HG03571 (cell line): ENCODE measurements around the gene TPP2.

Experiments
- ATAC-seq: cut with Tn5 transposase; IDR thresholded peaks from one replicate; pipeline ENCODE4 v1.9.1; 2021; ENCODE audit not compliant: unreplicated experiment

The TPP2 gene

DNA sequence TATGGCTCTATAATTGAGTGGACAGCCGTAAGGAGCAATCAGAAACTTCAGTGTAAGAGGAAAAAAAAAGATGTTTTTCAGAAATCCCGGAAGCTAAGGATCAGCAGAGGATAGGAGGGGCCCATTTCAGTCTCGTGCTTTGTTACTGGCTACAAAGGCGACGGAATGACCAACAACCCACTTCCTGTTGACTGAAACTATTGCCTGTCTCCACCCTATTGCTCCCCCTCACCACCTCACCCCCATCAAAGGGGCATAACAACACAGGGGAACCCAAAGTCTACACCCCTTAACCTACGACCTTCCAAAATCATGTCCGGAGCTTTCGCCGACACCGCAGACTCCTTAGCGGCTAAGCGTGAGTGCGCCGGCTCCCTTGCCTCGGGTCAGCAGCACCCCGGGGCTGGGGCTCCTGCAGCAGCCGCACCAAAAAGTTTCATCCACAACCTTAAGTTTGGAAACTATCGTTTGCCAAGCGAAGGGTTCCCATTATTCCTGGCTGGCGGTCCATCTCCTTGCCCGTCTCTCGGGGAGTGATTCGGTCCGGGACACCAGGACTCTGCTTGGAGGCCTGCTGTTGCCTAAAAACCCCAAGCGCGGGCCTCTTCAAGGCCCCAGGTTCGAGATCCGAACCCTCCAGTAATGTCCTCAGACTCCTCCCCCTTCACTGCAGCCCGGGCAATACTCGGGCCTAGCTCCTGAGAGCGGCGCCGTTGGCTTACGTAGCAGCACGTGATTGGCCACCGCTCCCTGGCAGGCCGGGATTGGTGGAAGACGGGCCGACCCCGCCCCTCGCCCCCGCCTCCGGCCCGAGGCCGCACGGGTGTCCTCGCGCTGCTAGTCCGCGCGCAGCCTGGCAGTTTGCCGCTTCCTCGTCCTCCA lies at the start of gene TPP2:
TPP2 (plus strand) TSS at position 840 of the 882 bp plus-strand sequence. CDS start 53 bp downstream, outside the sequence.
- peak; percentile 77 for ATAC-seq

DNA sequence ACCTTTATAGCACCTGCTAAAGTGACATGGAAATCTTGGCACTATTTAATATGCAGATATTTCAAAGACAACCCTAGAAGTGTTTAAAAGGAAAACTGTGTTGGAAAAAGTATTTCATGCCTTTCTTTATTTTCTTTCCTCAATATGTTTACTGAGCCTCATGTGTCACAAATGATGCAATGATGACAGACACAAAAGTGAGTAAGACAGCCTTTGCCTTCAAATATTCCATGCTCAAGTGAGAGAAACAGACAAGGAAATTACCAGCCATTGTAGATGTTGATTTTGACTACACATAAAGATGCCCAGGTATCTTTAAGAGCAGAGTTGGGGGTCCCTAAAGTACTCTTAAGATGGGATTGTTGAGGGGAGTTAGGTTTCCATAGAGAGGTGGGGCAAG lies 48.0 kb upstream of the TPP2 start:
- ATAC-seq = no peak

DNA sequence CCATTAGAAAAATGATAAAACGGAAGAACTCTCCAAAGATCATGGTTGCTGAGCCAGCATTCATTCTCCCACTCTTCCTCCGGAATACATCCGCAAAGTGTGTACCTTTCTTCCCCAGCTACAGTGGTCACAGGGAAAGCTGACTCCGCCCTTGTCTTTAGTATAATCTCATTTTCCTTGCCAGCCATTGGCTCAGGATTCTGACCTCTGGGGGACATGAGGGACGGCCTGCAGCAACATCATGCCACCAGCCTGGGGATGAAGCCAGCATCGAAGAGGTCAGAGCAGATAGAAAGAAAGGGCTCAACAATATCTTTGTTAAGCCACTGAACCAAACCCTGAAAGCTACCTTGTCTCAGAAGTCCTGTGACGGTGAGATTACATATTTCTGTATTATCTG lies 46.3 kb upstream of the TPP2 start:
- no peak for ATAC-seq

DNA sequence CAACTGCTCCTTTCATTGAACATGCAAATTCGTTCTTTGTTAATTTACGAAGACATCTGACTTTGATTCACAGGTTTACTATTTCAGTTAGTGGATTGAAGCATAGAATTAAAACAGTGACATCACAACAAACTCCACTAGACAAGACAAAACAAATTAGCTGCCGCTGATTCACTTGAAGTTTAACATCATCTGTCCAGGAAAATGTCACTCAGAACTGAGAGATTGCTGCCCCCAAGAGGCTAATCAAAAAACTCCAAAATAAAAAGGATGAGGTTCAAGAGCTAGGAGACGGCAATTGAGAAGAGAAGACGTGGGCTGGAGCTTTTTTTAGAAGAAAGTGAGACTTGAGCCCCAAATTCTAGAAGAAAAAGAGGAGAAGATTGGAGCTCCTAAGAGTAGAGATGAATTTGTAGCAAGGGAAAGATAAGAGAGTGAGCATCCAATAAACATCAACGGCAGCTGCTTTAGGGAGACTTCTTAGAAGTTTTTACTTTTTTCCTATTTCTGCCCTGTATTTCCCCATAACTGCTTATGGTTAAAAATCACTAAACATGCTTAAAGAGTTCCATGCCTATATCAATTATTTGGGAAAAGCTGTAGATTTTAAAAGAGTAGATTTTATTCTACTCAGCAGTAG lies 40.8 kb upstream of the TPP2 start:
- ATAC-seq = peak; percentile 66

DNA sequence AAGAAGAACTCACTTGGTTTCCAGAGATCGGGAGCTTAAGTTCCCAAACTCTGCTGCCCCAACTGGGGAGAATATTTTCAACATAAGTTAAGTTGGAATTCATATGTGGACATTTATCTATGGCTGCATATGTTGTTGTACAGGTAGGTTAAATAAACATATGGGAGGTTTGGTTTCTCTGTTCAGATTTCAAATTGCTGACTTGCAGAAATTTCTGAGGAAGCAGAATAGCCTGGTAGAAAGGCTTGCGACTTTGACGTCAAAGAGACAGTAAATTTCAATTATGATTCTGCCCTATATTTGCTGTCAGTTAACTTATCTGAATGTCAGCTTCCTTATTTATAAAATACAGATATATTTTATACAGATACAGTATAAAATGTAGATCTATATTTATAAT lies 40.0 kb upstream of the TPP2 start:
- no peak for ATAC-seq

DNA sequence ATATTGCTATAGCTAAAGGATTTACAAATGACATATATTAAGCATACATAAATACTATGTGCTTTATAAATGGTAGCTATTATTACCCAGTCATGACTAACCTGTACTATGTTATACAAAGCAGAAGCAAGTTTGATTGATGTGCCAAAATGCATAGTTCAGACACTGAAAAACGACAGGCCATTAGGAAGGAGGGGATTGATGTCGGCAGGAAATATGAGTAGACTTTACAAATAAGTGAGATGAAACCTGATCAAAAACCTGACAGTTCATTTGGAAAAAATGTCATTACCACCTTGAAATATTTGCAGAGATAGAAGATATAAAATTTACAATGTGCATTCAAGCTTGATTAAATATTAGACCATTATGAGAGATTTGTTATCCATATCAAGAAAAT lies 38.8 kb upstream of the TPP2 start:
- no peak for ATAC-seq

DNA sequence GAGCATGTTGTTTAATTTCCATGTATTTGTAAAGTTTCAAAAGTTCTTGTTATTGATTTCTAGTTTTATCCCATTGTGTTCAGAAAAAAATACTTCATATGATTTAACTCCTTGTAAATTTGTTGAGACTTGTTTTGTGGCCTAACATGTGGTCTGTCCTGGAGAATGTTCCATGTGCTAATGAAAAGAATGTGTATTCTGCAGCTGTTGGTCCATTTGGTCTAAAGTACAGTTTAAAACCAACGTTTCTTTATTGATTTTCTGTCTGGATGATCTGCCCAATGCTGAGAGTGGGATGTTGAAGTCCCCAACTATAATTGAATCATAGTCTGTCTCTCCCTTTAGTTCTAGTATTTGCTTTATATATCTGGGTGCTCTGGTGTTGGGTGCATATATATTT lies 34.9 kb upstream of the TPP2 start:
- ATAC-seq = no peak

DNA sequence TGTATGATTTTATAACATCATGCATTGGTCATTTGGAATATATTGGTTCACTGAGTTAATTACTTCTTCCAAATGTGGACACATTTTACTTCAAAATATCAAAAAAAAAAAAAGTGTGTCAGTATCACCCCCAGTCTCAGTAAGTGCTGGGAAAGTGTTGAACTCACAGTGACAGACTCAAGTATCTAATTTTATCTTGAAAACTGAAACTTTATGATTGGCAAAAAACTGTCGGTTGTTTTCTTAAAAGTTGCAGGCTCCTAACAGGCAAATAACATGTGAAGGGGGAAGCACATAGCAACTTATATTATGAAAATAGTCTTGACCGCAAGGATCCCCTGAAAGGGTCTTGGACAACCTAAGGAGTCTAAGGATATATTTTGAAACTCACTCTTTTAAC lies 33.5 kb upstream of the TPP2 start:
- ATAC-seq = no peak

DNA sequence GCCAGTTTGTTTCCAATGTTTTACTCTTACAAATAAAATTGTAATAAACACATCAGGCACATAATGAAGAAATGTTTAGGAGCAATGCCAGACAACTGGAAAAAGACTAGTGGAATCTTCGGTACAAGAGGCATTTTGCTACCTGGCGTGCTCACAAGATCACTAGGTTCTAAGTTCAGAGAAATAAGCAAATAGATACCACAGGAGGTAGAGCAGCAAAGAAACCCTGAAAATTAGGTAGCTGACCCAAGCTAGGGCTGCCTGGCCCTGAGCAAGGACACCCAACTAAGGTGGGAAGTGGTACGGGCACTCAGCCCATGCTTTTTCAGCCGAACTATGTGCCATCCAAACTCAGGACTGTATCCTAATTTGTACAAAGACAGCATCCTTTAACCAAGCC lies 32.2 kb upstream of the TPP2 start:
- ATAC-seq = no peak

DNA sequence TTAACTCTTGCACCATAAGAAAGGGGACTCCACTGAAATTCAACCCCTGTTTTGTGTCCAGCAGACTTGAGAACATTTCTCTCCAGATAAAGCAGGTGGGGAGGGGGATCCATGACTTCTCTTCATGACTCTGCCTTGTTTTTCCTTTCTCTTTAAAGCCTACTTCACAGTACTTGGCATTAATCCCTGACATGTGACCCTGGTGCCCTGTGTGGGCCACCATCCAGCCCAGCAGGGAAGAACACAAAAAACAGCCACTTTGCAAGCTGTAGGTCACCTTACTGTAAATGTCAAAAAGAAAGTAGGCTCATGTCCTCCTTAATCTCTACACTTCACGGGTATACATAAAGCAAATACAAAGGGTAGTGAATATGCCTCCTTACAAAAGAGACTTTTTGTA lies 30.3 kb upstream of the TPP2 start:
- no peak for ATAC-seq

DNA sequence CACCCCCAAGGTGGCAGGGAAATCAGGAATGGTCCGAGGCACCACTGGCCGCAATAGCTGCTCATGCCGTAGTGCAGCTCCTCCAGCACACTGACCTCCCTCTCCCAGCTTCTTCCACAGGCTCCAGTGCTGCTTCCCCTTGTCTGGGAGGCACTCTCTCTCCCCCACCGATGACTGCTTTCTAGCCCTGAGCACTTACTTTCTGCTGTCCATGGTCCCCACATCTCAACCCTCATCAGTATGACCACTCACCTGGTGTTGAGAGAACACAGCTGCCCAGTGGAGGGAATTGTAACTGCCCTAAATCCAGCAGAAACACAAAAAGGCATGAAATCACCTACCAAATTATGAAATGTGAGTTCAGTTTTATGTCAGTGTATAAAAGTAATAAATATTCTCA lies 28.9 kb upstream of the TPP2 start:
- ATAC-seq = no peak

DNA sequence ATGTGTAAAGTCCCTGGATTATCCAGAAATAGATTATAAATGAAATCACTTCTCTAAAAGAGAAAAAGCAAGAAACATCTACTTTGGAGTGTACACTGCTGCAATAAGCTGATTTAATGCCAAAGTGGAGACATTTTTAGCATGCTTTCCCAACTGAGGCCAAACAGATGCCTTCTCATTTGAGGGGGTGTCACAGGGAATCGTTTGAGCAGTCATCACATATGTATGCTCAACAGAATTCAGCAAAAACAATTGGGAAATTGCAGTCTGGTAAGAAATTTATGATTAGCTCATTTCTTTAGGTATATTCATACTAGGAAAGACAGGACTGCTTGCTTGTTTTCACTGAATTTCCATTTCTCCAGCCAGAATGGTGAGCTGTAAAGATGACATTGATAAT lies 27.3 kb upstream of the TPP2 start:
- ATAC-seq = no peak

DNA sequence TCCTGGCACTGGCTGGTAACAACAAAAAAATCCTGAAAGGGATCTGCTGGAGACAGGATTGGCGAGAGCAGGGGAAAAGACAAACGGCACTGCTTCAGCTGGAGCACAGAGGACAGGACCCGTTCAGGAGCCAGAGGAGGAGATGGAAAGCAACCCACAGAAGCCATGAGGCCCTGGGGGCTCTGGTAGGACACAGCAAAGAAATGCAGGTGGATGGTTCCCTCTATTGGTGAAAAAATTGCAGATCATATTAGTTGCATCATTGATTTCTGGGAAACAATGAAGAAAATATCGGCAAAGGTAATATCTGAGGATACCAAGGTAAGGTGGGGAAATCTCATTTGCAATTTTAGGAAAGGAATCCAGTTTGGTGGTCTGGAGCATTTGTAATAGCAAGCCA lies 25.7 kb upstream of the TPP2 start:
- ATAC-seq = no peak

DNA sequence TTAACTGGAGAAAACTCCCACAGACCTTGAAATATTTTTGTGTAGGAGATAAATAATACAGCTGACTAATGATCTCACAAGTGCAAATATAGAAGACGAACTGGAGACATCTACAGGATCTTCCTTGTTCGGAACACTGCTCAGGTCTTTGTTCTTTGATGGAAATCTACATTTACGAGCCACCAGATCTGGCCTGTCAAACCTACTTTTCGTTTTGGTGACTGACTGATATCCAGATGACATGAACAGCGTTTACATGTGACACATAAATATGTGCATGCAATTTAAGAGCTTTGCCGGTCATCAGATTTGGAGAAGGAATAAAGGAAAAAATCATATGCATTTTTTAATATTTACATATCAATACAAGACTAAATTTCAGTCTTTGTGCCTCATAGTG lies 24.5 kb upstream of the TPP2 start:
- no peak for ATAC-seq

DNA sequence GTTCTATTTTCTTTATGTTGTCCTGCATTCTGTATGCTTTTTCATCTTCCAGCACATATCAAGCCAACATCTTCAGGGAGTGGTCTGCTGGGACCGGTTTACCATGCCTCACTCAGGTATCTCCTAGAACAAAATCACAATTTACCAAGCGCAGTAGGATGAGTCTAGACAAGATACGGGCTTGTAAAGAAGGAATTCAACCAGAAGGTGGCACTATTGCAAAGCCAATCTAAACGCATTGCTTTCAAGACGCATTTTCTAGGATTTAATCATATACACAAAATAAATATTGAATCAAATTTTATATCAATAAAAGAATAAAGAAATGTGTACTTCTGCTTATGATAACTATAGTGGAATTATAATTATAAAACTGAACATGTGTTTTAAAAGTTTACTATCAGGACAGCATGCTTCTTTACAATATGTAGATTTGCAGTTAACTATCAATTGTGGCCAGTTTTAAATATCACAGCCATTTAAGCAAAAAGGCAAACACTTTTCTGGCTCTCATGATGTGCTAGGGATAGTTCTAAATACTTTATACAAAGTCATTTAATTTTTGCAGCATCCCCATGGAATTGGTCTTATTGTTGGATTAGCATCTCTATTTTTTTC lies 16.1 kb upstream of the TPP2 start:
- no peak for ATAC-seq

DNA sequence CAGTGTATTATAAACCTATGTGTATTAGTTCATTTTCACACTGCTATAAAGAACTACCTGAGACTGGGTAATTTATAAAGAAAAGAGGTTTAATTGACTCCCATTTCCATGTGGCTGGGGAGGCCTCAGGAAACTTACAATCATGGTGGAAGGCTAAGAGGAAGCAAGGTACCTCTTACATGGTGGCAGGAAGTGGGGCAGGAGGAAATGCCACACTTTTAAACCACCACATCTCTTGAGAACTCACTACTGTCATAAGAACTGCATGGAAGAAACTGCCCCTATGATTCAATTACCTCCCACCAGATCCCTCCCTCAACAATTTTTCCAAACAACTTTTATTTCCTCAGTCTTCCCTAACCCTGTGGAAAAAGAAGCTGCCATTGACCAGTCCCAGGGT lies 14.5 kb upstream of the TPP2 start:
- no peak for ATAC-seq

DNA sequence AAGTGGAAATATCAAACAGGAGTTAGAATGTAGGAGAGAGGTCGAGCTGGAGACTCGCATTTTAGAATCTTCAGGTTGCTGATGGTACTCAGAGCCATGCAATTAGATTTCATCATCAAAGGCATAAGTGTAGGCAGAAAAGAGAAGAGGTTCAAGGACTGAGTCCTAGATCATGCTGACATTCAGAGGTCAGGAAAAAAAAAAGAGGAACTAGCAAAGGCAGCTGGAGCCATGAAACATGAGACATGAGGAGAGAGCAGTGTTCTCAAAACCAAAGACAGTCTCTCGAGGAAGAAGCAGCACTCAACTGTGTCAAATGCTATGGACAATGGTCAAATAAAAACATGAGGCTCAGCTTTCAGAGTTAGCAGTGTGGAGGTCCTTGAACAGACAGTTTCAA lies 12.4 kb upstream of the TPP2 start:
- peak; percentile 41 for ATAC-seq

DNA sequence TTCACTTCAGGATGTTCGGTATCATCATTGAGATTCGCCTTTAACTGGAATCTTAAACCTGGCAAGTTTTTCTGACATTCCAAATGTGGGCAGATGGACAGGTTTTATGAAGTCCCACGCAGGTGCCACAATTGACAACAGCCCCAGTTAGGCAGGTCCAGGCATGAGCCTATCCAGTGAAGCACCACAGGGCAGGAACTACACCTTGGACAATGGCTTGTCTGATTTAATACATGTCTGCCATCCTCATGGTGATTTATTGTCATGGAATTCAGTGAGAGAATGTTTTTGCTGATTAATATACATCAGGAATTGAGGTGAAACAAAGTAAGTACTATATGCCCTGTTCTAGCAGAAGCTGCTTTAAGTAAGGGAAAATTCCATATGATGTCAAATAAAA lies 10.2 kb upstream of the TPP2 start:
- no peak for ATAC-seq

DNA sequence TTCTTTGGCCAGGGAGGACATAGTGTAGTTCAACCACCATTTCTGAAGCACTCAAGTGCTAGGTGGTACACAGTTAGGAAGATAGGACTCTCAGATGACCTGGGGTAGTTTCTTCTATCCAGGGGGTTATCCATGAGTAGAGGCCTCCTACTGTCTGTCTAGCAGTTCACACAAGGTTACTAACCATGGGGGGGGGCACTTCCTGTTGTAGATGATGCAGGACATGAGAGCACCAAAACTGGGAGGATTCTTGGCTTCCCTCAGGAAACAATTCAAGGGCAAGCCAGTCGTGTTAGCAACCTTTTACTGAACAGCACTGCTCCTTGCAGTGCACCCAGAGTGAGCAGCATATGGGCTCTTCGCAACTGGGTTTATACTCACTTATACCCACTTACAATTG lies 8.9 kb upstream of the TPP2 start:
- no peak for ATAC-seq

DNA sequence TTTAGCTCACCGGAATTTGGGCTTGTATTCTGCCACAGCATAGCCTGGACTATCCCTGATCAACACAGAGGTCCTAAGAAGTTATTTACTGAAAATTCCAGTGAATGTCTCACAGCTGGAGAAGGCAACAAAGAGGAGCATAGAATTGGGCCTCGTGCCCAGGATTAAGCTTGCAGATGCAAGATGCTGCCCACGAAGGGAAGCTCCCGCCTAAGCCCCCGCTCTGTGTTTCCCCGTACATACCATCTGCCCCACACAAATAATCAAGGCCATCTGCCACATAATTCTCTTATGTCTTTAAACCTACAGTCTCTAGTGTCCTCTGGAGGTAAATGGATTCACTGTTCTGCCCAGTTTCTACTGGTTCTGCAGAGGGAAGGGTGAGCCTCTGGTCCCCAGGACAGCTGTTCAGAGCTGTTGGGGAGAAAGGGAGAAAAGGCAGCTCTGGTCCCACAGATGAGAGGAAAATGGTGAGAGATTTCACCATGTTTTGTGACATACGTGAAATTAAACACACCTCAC lies 7.4 kb upstream of the TPP2 start:
- no peak for ATAC-seq

DNA sequence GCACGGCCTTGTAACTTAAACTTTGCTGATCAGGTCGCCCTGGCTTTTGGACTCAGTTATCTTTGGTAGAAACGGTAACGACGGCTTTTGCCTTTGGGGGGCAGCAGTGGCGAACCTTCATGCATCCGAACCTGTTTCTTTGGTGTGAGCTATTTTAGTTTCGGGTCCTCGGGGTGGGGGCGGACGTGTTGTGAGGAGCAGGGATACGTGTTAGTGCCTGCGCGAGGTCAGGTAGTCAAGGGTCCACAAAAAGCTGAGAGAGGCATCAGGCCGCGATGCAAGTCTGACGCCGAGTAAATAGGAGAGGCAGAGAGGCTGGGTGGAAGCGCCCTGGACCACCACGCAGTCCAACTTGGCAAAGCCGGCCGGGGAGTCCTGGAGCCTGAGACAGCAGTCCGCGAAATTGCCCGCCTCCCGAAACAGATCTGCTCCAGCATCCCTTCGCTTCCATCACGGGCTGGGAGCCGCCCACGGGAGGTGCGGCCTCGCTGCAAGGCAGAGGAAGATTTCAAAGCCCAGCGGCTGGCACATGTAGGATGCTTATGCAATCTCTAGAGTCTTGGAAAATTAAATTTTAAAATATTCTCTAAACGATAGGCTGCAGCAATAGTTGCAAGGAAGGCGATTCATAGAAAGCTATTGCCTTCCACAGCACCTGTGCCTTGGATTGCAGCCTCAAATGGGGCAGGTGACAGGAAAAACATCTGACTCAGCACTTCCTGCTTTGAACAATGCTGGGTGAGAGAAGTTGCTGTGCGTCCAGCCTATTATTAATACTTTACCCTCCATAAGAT lies 4.6 kb upstream of the TPP2 start:
- peak; percentile 36 for ATAC-seq
